ENCODE data around the gene CERS1.

DNA sequence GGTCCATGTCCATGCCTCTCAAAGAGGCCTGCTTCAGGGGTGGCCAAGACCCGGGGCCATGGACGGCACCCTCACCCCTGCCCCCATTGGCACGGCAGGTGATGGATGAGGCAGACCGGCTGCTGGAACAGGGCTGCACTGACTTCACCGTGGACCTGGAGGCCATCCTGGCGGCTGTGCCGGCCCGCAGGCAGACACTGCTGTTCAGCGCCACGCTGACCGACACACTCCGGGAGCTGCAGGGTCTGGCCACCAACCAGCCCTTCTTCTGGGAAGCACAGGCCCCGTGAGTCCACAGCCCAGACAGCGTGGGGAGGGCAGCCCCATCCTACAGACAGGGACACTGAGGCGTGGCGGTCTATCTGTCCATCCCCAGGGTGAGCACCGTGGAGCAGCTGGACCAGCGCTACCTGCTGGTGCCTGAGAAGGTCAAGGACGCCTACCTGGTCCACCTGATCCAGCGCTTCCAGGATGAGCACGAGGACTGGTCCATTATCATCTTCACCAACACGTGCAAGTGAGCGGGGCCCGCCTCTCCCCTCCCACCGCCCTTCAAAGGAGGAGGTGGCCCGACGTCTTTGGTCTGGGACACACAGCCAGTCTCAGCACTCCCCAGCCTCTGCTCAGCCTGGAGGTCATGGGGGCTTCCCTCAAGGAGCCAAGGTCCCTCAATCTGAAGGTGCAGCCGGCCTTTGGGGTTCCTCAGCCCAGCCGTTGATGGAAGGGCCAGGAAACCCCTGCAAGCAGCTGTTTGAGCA, 26.4 kb upstream of the CERS1 start:
- TF ChIP-seq, protein P1, sequence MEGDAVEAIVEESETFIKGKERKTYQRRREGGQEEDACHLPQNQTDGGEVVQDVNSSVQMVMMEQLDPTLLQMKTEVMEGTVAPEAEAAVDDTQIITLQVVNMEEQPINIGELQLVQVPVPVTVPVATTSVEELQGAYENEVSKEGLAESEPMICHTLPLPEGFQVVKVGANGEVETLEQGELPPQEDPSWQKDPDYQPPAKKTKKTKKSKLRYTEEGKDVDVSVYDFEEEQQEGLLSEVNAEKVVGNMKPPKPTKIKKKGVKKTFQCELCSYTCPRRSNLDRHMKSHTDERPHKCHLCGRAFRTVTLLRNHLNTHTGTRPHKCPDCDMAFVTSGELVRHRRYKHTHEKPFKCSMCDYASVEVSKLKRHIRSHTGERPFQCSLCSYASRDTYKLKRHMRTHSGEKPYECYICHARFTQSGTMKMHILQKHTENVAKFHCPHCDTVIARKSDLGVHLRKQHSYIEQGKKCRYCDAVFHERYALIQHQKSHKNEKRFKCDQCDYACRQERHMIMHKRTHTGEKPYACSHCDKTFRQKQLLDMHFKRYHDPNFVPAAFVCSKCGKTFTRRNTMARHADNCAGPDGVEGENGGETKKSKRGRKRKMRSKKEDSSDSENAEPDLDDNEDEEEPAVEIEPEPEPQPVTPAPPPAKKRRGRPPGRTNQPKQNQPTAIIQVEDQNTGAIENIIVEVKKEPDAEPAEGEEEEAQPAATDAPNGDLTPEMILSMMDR (conservative IDR thresholded peaks at IDR 0.05) = no peak
- no peak for TF ChIP-seq EZH2 (IDR thresholded peaks at IDR 0.05; ENCODE audit: low read depth)

Measured in PC-9 (cell line).